Vagina (tissue), 2 donors: ENCODE measurements around the gene AK6.

ENCODE experiments used
- CTCF ChIP-seq, 3 experiments: fragments of 450-650 bp in 2 of 3; fragments of 200-600 bp in 1 of 3; sonication (generic) in 1 of 3; IDR thresholded peaks; one replicate each; pipeline ENCODE4 v1.5.1; 2017 to 2019; ENCODE audit warnings: antibody characterized with exemption in 3 of 3, mild to moderate bottlenecking in 2 of 3, moderate library complexity in 2 of 3
- POLR2A ChIP-seq, 2 donors: fragments of 450-650 bp; IDR thresholded peaks; one replicate each; pipeline ENCODE4 v1.6.1; 2017; ENCODE audit warnings: antibody characterized with exemption in 2 of 2, mild to moderate bottlenecking in 2 of 2, moderate library complexity in 2 of 2
- POLR2AphosphoS5 ChIP-seq, 2 donors: sonication (generic); formaldehyde crosslinking; IDR thresholded peaks; one replicate each; pipeline ENCODE4 v1.9.0; 2017; ENCODE audit warnings: antibody characterized with exemption in 2 of 2, mild to moderate bottlenecking in 2 of 2, low read depth in 1 of 2; ENCODE audit not compliant: insufficient read depth in 1 of 2

- TF ChIP-seq POLR2A (IDR thresholded peaks at IDR 0.05): no peak
- TF ChIP-seq CTCF (IDR thresholded peaks at IDR 0.05): no peak
- no peak for TF ChIP-seq POLR2AphosphoS5 (IDR thresholded peaks at IDR 0.05; ENCODE audit: insufficient read depth in 1 of 2, low read depth in 1 of 2)
Measured at GRCh38 chr5:69312459-69313160, 56.7 kb downstream of the AK6 start.
